ENCODE data around the gene PLAAT4. TPM values are rescaled to one million over a fixed set of nuclear protein-coding genes. Genes with fewer than 3 reads are reported as not detected.
A peak's percentile ranks its signal among the peaks of the same experiment; 100 is the strongest.

The PLAAT4 gene
- total RNA-seq, 1 donor from 2014 or later, result 15.5 TPM

DNA sequence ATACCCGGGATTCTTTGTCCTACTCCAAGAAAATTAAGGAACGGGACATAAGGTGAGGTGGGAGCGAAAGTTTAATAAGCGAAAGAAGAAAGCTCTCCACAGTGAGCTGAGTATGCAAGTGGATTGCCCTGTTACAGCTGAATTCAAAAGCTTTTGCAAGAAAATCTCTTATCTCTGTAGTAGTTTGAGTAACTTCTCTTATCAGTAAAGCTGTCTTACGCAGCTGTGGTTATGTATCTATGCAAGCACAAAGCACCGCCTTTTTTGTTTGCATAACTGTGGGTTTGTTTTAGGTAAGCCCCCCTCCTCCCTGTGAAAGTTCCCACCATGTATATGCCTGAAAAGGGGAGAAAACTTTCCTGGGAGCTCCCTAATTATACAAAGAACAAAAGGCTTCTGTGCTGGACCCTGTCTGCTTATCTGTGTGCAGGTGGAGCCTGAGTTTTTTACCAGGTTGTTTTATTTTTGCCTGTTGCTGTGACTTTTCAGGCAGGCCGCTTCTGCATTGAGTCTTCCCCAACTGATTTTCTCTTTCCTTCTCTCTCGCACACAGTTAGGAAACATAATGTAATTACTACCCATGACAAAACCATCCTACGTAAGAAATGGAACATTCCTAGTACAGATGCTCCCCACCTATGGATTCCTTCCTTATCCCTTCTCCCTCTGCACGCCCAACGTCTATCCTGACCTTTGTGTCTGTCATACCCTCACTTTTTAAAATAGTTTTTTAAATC lies 44.8 kb upstream of the PLAAT4 start:
- Histone ChIP-seq H3K4me3 (peak overlapping the region; percentile 70), H3K27me3 (ENCODE audit: low read depth) (peaks cover 3% of the 10 kb centered on the region), H3K9me3 (replicated peaks) (peaks cover 1% of the 10 kb centered on the region), H3K27ac (replicated peaks) (no peak overlapping the region), H3K4me1 (peaks cover 21% of the 10 kb centered on the region), H3K36me3 (no peaks in the 10 kb centered on the region)
- intact Hi-C loops (cut with micrococcal nuclease), result no loop called here
- TF ChIP-seq, protein P1, sequence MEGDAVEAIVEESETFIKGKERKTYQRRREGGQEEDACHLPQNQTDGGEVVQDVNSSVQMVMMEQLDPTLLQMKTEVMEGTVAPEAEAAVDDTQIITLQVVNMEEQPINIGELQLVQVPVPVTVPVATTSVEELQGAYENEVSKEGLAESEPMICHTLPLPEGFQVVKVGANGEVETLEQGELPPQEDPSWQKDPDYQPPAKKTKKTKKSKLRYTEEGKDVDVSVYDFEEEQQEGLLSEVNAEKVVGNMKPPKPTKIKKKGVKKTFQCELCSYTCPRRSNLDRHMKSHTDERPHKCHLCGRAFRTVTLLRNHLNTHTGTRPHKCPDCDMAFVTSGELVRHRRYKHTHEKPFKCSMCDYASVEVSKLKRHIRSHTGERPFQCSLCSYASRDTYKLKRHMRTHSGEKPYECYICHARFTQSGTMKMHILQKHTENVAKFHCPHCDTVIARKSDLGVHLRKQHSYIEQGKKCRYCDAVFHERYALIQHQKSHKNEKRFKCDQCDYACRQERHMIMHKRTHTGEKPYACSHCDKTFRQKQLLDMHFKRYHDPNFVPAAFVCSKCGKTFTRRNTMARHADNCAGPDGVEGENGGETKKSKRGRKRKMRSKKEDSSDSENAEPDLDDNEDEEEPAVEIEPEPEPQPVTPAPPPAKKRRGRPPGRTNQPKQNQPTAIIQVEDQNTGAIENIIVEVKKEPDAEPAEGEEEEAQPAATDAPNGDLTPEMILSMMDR (IDR thresholded peaks at IDR 0.05; ENCODE audit: borderline replicate concordance), result no peak
- DNase-seq, result no peak

DNA sequence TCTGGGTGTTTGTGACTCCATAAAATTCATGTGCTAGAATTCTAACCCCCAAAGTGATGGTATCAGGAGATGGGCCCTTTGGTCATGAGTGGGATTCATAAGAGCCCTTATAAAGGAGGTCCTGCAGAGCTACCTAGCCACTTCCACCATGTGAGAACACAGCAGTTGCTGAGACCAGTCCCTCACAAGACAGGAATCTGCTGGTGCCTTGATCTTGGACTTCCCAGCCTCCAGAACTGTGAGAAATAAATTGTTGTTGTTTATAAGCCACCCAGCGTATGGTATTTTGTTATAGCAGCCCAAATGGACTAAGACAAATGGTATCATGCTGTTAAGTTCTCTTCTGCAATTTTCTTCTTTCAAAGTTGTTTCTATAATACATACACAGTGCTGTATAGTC lies 44.2 kb upstream of the PLAAT4 start:
- Histone ChIP-seq H3K27me3 (ENCODE audit: low read depth) (peaks cover 6% of the 10 kb centered on the region), H3K27ac (replicated peaks) (no peak overlapping the region)
- intact Hi-C loops (cut with micrococcal nuclease), result no loop called here

DNA sequence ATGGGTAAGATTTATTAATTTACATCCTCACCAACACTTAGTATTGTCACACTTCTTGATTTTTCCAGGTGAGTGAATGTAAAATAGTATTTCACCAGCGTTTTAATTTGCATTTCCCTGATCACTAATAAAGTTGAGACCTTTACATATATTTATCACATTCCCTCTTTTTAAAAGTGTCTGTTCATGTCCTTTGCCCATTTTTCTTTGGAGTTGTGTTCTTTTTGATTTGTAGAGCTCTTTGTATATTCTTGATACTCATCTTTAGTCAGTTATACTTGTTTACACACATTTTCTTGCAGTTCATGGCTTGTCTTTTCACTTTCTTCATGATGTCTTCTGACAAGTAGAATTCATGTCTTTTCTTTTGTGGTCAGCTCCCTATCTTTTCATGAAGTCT lies 43.5 kb upstream of the PLAAT4 start:
- intact Hi-C loops (cut with micrococcal nuclease), result no loop called here
- H3K27me3 ChIP-seq (ENCODE audit: low read depth), result peaks cover 8% of the 10 kb centered on the region

More for the DNA sequence above, 44.2 kb upstream of the PLAAT4 start:
- no peak for DNase-seq
- Histone ChIP-seq H3K4me3 (no peak overlapping the region), H3K9me3 (replicated peaks) (no peaks in the 10 kb centered on the region), H3K4me1 (peaks cover 21% of the 10 kb centered on the region), H3K36me3 (no peaks in the 10 kb centered on the region)
- TF ChIP-seq, protein P1 (IDR thresholded peaks at IDR 0.05; ENCODE audit: borderline replicate concordance), result no peak

DNA sequence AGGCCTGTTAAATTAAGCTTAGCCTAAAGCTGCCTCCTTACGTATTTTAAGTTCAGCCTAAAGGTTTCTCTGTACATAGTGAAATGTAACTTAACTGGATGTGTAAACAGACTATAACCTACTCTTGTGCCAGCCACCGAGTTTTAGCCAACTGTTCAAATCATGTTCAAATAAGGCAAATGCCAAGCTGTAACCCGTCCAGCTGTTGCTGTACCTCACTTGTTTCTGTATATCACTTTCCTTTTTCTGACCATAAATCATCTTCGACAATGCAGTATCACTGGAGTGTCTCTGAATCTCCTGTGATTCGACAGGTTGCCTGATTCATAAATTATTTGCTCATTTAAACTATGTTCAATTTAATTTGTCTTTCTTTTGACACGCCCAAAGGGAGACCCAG lies 41.6 kb upstream of the PLAAT4 start:
- TF ChIP-seq, protein P1 (IDR thresholded peaks at IDR 0.05; ENCODE audit: borderline replicate concordance), result no peak
- H3K9me3 ChIP-seq (replicated peaks), result peaks cover 10% of the 10 kb centered on the region
- intact Hi-C loops (cut with micrococcal nuclease), result no loop called here
- peaks cover 17% of the 10 kb centered on the region for H3K4me1 ChIP-seq
- no peak for DNase-seq
- no peak overlapping the region for H3K27ac ChIP-seq (replicated peaks)
- H3K27me3 ChIP-seq (ENCODE audit: low read depth), result peaks cover 17% of the 10 kb centered on the region
- H3K4me3 ChIP-seq, result no peak overlapping the region
- H3K36me3 ChIP-seq, result no peaks in the 10 kb centered on the region

More for the DNA sequence above, 43.5 kb upstream of the PLAAT4 start:
- Histone ChIP-seq H3K36me3 (no peaks in the 10 kb centered on the region), H3K4me3 (no peak overlapping the region), H3K9me3 (replicated peaks) (no peaks in the 10 kb centered on the region), H3K4me1 (peaks cover 21% of the 10 kb centered on the region), H3K27ac (replicated peaks) (no peak overlapping the region)
- TF ChIP-seq, protein P1 (IDR thresholded peaks at IDR 0.05; ENCODE audit: borderline replicate concordance), result no peak
- DNase-seq, result no peak

DNA sequence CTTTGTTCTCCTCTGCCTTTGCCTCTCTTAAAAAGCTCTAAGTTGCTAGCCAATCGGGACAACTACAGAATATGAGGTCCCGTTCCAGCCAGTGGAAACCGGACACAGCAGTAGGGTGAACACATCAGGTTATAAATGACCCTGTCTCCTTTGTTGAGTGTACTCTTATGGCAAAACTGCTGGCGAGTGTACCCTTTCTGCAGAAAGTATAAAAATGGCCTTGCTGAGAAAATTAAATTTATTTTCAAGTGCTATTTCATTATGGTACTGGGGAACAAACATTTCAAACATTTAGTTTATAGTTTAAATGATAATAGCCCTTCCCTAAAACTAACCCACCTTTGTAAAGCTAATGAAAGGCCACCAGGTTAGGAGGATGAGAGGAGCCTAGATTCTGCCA lies 36.7 kb upstream of the PLAAT4 start:
- no peaks in the 10 kb centered on the region for H3K36me3 ChIP-seq
- H3K27me3 ChIP-seq (ENCODE audit: low read depth), result peaks cover 14% of the 10 kb centered on the region

More for the DNA sequence above, 36.7 kb upstream of the PLAAT4 start:
- no peak for DNase-seq
- H3K4me3 ChIP-seq, result no peak overlapping the region
- TF ChIP-seq, protein P1 (IDR thresholded peaks at IDR 0.05; ENCODE audit: borderline replicate concordance), result no peak
- no peak overlapping the region for H3K27ac ChIP-seq (replicated peaks)
- peaks cover 8% of the 10 kb centered on the region for H3K4me1 ChIP-seq
- peaks cover 20% of the 10 kb centered on the region for H3K9me3 ChIP-seq (replicated peaks)
- intact Hi-C loops (cut with micrococcal nuclease), result no loop called here
